Inflammatory macrophage treated with lipopolysaccharide for 1 hour (primary cell): ENCODE results near the gene ARSI.

Experiments
- DNase-seq, 2 donors: peaks; one replicate each; pipeline ENCODE4 v3.0.0-alpha.2; 2020 to 2022

Gene ARSI

GRCh38 chr5:150302301-150303069, at the start of gene ARSI:
ARSI (minus strand) TSS chr5:150302905; CDS start chr5:150302373, 532 bp downstream.
- DNase-seq: no peak

- peak; percentile 72 to 79 for DNase-seq
Observed at GRCh38 chr5:150350524-150351344, 48.0 kb upstream of the ARSI start.

GRCh38 chr5:150349681-150350275, 47.1 kb upstream of the ARSI start:
- no peak for DNase-seq

GRCh38 chr5:150347451-150347850, 44.7 kb upstream of the ARSI start:
- no peak for DNase-seq

- DNase-seq: no peak
Observed at GRCh38 chr5:150347003-150347402, 44.3 kb upstream of the ARSI start.

GRCh38 chr5:150346592-150346991, 43.9 kb upstream of the ARSI start:
- no peak for DNase-seq

- no peak for DNase-seq
Observed at GRCh38 chr5:150345716-150346115, 43.0 kb upstream of the ARSI start.

- DNase-seq: no peak
Observed at GRCh38 chr5:150343994-150344631, 41.4 kb upstream of the ARSI start.

GRCh38 chr5:150342583-150342982, 39.9 kb upstream of the ARSI start:
- no peak for DNase-seq

GRCh38 chr5:150341989-150342388, 39.3 kb upstream of the ARSI start:
- DNase-seq: no peak

GRCh38 chr5:150341331-150341730, 38.6 kb upstream of the ARSI start:
- no peak for DNase-seq

- DNase-seq: peak; percentile 47 to 80
Observed at GRCh38 chr5:150340614-150341255, 38.0 kb upstream of the ARSI start.

- DNase-seq: no peak
Observed at GRCh38 chr5:150339841-150340240, 37.1 kb upstream of the ARSI start.

- DNase-seq: no peak
Observed at GRCh38 chr5:150339165-150339564, 36.5 kb upstream of the ARSI start.

GRCh38 chr5:150338546-150338945, 35.8 kb upstream of the ARSI start:
- DNase-seq: no peak

GRCh38 chr5:150335778-150336177, 33.1 kb upstream of the ARSI start:
- DNase-seq: no peak

GRCh38 chr5:150333400-150333799, 30.7 kb upstream of the ARSI start:
- no peak for DNase-seq

GRCh38 chr5:150329881-150330876, 27.5 kb upstream of the ARSI start:
- no peak for DNase-seq

GRCh38 chr5:150329038-150329437, 26.3 kb upstream of the ARSI start:
- peak in 1 of 2 donors; percentile 54 for DNase-seq

- DNase-seq: peak in 1 of 2 donors; percentile 38
Observed at GRCh38 chr5:150328515-150328914, 25.8 kb upstream of the ARSI start.

GRCh38 chr5:150327139-150327538, 24.4 kb upstream of the ARSI start:
- DNase-seq: no peak
